ENCODE results near the gene CEP192. TPM values are rescaled to one million over a fixed set of nuclear protein-coding genes. Genes with fewer than 3 reads are reported as not detected.
A peak's percentile ranks its signal among the peaks of the same experiment; 100 is the strongest.

The CEP192 gene
- total and polyA plus RNA-seq, 2 of the 13 experiments (the other 11 are each of a cell fraction or from before 2014, with no cell fraction given) = 15.3 to 24.7 TPM

DNA sequence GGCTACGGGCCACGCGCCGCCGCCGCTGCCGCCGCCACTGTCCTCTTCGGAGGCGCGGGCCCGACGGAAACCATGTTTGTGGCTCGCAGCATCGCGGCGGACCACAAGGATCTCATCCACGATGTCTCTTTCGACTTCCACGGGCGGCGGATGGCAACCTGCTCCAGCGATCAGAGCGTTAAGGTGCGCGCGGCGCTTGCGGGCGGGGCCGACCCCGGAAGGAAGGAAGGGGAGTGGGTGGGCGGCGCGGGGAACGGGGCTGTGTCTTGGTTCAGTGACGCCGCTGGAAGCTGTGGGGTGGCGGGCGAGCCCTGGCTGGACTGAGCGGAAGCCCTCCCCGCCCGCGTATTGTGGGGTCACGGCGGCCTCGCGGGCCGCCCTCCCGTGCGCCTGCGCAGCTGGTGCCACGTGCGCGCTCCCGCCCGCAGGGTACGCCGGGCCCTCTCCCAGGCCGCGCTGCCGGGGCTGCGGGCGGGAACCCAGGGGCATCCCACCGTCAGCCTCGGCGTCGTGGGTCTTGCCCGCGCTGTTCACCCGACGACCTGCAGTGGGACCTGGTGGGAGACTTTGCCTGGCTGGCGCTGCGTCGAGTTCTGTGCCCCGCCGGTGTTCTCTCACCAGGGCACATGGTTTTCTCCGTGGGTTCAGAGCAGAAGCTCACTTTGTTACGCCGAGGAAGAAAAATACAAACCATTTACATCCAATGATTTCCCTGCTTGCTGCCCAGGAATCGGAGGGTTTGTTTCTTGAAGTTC is 42.9 kb upstream of the CEP192 start (continued):
- TF ChIP-seq FOXC1 (CRISPR knock-in tag; IDR thresholded peaks at IDR 0.05; ENCODE audit: borderline replicate concordance) = peak; percentile 99
- peak; percentile 70; the same call in 1 of the 2 replicates for TF ChIP-seq KDM2A (CRISPR knock-in tag; IDR thresholded peaks at IDR 0.05; ENCODE audit: borderline replicate concordance, low read depth)
- peak; percentile 80; the same call in 1 of the 2 replicates for TF ChIP-seq REXO4 (CRISPR knock-in tag; IDR thresholded peaks at IDR 0.05; ENCODE audit: borderline replicate concordance)
- TF ChIP-seq, protein P1, sequence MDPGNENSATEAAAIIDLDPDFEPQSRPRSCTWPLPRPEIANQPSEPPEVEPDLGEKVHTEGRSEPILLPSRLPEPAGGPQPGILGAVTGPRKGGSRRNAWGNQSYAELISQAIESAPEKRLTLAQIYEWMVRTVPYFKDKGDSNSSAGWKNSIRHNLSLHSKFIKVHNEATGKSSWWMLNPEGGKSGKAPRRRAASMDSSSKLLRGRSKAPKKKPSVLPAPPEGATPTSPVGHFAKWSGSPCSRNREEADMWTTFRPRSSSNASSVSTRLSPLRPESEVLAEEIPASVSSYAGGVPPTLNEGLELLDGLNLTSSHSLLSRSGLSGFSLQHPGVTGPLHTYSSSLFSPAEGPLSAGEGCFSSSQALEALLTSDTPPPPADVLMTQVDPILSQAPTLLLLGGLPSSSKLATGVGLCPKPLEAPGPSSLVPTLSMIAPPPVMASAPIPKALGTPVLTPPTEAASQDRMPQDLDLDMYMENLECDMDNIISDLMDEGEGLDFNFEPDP (CRISPR knock-in tag; conservative IDR thresholded peaks at IDR 0.05) = peak; percentile 99
- TF ChIP-seq, protein P2, sequence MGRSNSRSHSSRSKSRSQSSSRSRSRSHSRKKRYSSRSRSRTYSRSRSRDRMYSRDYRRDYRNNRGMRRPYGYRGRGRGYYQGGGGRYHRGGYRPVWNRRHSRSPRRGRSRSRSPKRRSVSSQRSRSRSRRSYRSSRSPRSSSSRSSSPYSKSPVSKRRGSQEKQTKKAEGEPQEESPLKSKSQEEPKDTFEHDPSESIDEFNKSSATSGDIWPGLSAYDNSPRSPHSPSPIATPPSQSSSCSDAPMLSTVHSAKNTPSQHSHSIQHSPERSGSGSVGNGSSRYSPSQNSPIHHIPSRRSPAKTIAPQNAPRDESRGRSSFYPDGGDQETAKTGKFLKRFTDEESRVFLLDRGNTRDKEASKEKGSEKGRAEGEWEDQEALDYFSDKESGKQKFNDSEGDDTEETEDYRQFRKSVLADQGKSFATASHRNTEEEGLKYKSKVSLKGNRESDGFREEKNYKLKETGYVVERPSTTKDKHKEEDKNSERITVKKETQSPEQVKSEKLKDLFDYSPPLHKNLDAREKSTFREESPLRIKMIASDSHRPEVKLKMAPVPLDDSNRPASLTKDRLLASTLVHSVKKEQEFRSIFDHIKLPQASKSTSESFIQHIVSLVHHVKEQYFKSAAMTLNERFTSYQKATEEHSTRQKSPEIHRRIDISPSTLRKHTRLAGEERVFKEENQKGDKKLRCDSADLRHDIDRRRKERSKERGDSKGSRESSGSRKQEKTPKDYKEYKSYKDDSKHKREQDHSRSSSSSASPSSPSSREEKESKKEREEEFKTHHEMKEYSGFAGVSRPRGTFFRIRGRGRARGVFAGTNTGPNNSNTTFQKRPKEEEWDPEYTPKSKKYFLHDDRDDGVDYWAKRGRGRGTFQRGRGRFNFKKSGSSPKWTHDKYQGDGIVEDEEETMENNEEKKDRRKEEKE (IDR thresholded peaks at IDR 0.05) = no peak
- TF ChIP-seq, protein P3, sequence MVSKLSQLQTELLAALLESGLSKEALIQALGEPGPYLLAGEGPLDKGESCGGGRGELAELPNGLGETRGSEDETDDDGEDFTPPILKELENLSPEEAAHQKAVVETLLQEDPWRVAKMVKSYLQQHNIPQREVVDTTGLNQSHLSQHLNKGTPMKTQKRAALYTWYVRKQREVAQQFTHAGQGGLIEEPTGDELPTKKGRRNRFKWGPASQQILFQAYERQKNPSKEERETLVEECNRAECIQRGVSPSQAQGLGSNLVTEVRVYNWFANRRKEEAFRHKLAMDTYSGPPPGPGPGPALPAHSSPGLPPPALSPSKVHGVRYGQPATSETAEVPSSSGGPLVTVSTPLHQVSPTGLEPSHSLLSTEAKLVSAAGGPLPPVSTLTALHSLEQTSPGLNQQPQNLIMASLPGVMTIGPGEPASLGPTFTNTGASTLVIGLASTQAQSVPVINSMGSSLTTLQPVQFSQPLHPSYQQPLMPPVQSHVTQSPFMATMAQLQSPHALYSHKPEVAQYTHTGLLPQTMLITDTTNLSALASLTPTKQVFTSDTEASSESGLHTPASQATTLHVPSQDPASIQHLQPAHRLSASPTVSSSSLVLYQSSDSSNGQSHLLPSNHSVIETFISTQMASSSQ (IDR thresholded peaks at IDR 0.05; ENCODE audit: low read depth) = no peak
- TF ChIP-seq, protein P3 (CRISPR knock-in tag; IDR thresholded peaks at IDR 0.05; ENCODE audit: borderline replicate concordance) = peak; percentile 67
- TF ChIP-seq SOX5 (CRISPR knock-in tag; IDR thresholded peaks at IDR 0.05; ENCODE audit: borderline replicate concordance) = no peak
- TF ChIP-seq ZNF430 (CRISPR knock-in tag; IDR thresholded peaks at IDR 0.05) = peak; percentile 98
- TF ChIP-seq PAWR (CRISPR knock-in tag; IDR thresholded peaks at IDR 0.05; ENCODE audit: borderline replicate concordance) = no peak; the same call in none of the 2 replicates
- TF ChIP-seq, protein P4, sequence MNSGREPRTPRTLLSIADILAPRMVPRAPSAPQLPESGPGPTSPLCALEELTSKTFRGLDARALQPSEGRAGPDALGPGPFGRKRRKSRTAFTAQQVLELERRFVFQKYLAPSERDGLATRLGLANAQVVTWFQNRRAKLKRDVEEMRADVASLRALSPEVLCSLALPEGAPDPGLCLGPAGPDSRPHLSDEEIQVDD (CRISPR knock-in tag; IDR thresholded peaks at IDR 0.05; ENCODE audit: borderline replicate concordance) = peak; percentile 91; the same call in 1 of the 2 replicates
- TF ChIP-seq MTA1 (CRISPR knock-in tag; IDR thresholded peaks at IDR 0.05; ENCODE audit: borderline replicate concordance) = peak; percentile 71; the same call in 1 of the 2 replicates
- TF ChIP-seq, protein P5, sequence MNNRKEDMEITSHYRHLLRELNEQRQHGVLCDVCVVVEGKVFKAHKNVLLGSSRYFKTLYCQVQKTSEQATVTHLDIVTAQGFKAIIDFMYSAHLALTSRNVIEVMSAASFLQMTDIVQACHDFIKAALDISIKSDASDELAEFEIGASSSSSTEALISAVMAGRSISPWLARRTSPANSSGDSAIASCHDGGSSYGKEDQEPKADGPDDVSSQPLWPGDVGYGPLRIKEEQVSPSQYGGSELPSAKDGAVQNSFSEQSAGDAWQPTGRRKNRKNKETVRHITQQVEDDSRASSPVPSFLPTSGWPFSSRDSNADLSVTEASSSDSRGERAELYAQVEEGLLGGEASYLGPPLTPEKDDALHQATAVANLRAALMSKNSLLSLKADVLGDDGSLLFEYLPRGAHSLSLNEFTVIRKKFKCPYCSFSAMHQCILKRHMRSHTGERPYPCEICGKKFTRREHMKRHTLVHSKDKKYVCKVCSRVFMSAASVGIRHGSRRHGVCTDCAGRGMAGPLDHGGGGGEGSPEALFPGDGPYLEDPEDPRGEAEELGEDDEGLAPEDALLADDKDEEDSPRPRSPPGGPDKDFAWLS (CRISPR knock-in tag; IDR thresholded peaks at IDR 0.05; ENCODE audit: borderline replicate concordance) = no peak
- no peak for TF ChIP-seq PHB2 (IDR thresholded peaks at IDR 0.05; ENCODE audit: partially characterized antibody)

Measured in HepG2 (cell line).